ENCODE measurements around the gene UGT1A5.

UGT1A5 gene

DNA sequence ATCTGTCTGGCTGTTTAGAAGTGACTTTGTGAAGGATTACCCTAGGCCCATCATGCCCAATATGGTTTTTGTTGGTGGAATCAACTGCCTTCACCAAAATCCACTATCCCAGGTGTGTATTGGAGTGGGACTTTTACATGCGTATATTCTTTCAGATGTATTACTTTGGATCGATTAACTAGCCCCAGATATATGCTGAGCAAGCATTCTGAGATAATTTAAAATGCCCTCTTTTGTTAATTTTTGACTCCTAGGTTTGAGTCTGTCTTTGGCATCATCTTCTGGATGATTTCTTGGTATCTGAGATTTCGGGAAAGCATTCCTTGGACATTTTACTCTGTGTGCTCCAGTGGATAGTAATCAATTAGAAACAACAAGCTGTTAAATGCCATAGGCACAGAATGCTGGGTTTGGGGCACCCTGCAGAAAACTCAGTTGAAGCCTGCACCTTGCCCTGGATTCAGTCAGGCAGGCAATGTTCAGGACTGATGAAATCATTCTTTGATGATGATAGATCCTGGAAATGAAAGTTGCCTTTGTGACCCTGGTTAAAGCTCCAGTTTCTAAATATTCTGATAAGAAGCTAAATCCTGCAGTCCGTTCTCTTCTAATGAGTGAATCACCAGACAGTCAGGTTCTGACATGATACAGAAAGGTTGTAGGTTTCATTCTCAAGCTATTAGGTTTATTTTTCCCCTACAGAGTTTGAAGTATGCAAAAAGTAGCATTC is 48.5 kb downstream of the UGT1A5 start:
- TF ChIP-seq, protein P1, sequence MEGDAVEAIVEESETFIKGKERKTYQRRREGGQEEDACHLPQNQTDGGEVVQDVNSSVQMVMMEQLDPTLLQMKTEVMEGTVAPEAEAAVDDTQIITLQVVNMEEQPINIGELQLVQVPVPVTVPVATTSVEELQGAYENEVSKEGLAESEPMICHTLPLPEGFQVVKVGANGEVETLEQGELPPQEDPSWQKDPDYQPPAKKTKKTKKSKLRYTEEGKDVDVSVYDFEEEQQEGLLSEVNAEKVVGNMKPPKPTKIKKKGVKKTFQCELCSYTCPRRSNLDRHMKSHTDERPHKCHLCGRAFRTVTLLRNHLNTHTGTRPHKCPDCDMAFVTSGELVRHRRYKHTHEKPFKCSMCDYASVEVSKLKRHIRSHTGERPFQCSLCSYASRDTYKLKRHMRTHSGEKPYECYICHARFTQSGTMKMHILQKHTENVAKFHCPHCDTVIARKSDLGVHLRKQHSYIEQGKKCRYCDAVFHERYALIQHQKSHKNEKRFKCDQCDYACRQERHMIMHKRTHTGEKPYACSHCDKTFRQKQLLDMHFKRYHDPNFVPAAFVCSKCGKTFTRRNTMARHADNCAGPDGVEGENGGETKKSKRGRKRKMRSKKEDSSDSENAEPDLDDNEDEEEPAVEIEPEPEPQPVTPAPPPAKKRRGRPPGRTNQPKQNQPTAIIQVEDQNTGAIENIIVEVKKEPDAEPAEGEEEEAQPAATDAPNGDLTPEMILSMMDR (IDR thresholded peaks at IDR 0.05; ENCODE audit: extremely low read depth, missing control alignments), result no peak

DNA sequence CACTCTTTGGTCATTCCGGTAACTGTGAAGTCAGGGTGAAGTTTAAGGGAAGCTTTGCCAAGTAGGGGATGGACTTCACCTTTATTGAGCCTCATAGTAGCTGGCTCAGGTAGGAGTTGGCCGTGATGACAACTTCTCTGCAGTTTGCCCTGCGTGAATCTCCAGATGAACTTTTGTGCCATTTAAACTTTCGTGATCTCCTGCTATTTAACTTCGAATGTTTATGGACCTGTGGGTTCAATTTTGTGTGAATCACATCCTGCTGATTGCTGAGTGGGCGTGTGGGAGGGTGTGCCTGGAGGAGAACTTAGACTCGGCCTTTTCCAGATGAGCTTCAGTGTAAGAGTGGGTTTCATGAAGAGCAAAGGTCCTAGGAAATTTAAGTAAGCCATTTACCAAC is 51.6 kb downstream of the UGT1A5 start:
- DNase-seq (ENCODE audit: low spot score), result no peak
- TF ChIP-seq, protein P1 (IDR thresholded peaks at IDR 0.05; ENCODE audit: extremely low read depth, missing control alignments), result no peak

More for the DNA sequence above, 48.5 kb downstream of the UGT1A5 start:
- no peak for DNase-seq (ENCODE audit: low spot score)

DNA sequence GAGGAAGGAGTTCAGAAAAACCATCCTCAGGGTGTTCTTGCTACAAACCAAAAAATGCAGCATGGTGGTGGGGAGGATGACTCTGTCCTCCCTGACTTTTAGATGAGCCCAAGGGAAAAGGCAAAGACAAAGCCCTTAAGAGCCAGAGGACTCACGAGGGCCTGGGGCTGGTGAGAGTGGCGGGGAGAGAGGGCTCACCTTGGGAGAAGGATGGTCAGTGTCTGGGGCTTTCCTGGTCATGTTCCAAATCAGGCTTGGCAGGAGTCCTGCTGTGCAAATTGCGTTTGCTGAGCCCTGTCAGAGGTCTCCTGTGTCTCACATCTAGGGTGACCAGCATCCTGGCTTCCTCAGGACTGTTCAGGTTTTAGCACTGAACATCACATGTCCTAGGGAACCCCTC is 52.1 kb downstream of the UGT1A5 start:
- DNase-seq (ENCODE audit: low spot score), result no peak
- TF ChIP-seq, protein P1 (IDR thresholded peaks at IDR 0.05; ENCODE audit: extremely low read depth, missing control alignments), result no peak

DNA sequence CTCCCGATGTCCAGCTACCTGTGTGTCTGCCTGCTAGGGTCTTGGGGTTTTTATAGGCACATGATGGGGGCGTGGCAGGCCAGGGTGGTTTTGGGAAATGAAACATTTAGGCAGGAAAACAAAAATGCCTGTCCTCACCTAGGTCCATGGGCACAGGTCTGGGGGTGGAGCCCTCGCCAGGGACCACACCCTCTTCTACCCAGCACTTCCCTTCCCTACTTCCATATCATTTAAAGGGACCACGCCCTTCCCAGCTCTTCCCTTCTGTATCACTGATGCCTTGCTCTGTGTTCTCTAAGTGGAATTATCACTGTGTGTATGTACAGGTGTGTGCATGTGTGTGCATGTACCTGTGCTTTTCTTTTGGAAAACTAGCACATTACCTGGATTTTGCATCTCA is 53.7 kb downstream of the UGT1A5 start:
- TF ChIP-seq, protein P1 (IDR thresholded peaks at IDR 0.05; ENCODE audit: extremely low read depth, missing control alignments), result no peak
- no peak for DNase-seq (ENCODE audit: low spot score)

DNA sequence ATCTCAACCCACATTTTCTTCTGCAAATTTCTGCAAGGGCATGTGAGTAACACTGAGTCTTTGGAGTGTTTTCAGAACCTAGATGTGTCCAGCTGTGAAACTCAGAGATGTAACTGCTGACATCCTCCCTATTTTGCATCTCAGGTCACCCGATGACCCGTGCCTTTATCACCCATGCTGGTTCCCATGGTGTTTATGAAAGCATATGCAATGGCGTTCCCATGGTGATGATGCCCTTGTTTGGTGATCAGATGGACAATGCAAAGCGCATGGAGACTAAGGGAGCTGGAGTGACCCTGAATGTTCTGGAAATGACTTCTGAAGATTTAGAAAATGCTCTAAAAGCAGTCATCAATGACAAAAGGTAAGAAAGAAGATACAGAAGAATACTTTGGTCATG is 55.4 kb downstream of the UGT1A5 start:
- DNase-seq (ENCODE audit: low spot score), result no peak
- TF ChIP-seq, protein P1 (IDR thresholded peaks at IDR 0.05; ENCODE audit: extremely low read depth, missing control alignments), result no peak

DNA sequence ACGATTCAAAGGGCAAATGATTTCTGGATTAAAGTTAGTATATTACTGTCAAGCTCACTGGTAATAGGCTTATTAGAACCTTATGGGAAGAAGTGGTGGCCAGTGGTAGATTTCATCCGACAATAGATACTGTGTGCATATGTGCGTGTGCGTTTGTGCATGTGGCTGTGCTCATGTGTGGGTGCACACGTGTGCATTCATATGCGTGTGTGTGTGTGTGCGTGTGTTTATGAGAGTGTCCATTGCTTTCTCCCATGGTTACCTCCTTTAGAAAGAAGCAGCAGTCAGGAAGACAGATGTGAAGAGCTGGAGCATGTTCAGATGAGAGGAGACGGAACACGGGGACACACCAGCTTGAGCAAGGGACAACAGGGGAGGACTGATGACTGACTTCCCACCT is 56.6 kb downstream of the UGT1A5 start:
- TF ChIP-seq, protein P1 (IDR thresholded peaks at IDR 0.05; ENCODE audit: extremely low read depth, missing control alignments), result no peak
- DNase-seq (ENCODE audit: low spot score), result no peak

DNA sequence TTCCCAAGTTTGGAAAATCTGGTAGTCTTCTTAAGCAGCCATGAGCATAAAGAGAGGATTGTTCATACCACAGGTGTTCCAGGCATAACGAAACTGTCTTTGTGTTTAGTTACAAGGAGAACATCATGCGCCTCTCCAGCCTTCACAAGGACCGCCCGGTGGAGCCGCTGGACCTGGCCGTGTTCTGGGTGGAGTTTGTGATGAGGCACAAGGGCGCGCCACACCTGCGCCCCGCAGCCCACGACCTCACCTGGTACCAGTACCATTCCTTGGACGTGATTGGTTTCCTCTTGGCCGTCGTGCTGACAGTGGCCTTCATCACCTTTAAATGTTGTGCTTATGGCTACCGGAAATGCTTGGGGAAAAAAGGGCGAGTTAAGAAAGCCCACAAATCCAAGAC is 59.4 kb downstream of the UGT1A5 start:
- TF ChIP-seq, protein P1 (IDR thresholded peaks at IDR 0.05; ENCODE audit: extremely low read depth, missing control alignments), result no peak
- no peak for DNase-seq (ENCODE audit: low spot score)

Measured in GM20000 (cell line).